GM19035 (cell line): ENCODE results near the gene DIS3L2.

Experiments
- ATAC-seq: cut with Tn5 transposase; IDR thresholded peaks from one replicate; pipeline ENCODE4 v1.9.1; 2021; ENCODE audit not compliant: unreplicated experiment

Gene DIS3L2

DNA sequence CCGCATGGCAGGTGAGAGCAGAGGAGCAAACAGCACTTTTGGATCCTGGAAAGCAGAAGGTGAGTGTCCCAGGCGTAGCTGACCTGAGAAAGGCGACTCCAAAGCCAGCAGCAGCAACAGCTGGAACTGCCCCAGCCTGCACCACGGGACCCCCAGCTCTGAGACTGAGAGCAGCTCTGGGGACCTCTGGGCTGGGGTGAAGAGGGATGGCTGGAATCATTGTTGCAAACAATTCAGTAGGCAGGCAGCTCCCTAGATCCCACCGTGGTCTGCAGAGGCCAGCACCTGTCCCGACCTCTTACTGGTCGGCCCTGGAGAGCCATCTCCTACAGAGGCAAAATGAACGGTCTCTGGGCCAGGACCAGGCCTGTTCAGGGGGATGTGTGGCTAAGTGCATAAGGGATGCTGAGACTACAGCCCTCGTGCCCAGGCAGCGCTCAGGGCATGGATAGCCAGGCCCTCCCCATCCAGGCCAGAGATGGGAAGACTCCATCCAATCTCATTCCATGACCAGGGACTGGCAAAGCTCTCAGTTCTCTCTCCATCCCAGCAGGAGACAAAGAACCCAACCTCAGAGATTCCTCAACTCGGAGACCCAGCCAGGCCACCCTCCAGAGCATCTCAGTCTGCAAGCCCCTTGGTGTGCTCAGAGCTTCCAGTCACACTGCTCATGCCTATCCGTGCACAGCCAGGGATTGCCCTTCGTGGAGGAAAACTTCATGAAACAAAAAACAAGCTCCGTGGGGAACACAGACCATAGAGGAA is 378.8 kb downstream of the DIS3L2 start:
- no peak for ATAC-seq

DNA sequence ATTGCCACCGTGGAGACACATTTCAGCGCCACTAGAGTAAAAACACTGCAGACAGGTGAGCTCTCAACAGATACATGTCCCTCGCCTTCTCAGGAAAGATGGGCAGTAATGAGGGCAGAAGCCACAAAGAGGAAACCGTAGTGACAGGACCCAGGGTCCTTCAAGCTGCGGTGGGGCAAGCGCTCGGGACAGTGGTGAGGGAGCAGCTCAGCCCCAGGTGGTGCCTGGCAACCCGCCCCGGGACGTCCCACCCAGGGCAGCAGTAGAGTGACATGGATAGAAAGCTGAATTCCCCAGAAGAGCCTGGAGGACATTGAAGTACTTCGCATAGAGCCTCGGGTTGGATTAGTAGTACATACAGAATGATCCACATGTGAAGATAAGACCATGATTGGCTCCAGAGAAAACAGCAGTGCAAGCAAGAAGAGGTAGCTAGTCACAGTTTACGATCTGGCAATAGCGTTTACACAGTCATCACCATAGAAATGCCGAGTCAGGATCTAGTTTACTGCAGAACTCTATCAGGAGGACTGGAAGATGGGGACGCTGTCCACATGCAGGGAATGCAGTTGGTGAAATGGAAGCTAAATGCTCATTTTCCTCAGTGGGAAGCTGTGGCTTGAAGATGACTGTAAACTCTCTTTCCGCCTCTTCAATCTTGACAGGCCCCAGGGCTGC is 379.7 kb downstream of the DIS3L2 start:
- no peak for ATAC-seq

DNA sequence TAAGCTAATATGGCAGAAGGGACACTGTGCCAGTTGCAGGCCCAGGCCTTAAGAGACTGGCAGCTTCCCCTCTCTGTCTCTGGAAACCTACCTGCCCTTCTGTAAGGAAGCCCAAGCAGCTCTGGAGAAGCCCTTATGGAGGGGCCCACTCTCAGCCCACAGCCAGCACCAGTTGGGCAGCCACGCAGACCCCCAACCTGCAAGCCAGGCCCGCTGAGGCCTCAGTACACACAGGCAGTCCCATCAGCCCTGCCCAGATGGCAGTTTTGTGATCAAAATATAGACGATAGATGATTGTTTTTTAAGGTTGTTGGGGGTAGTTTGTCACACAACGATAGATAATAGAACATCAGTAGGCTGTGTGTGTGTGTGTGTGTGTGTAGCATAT is 380.2 kb downstream of the DIS3L2 start:
- no peak for ATAC-seq

DNA sequence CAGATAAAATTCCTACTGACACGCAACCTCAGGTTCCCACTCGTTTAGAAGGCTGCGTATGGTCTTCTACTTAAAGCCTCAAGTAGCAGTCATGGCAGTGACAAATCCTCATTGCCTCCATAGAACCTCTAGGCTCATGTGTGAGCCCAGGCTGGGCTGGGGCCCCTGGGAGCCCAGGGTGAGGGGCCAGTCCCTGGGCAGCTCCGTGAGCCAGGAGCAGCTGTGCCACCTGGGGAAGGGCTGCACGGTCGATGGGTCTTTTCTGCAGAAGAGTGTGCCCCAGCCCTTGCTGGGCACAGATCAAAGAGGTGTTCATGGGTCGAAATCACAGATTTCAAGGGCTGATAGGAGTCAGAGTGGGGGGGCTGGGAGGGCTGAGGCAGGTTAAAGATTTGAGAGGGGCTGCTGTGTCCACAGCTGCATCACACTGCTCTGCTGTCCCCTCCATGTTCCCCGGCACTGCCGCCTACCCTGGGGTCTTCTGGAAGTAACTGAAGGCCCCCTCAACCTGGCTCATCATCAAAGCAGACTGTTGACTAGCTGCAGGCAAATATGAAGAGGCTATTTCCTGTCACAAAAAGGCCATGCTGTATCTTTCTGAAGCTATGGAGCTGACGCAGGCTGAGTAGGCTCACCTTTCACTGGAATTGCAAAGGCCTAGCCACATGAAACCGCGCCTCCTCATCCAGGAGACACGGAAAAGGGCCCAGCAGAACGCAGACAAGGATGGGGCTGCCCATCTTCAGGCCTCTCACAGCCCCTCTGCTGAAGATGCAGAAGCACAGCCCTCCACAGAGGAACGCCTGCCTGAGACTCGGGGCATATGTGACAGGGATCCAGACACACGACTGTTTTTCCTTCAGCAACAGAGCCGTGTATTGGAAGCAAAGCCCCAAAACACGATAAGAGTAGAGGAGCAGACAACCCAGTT is 381.4 kb downstream of the DIS3L2 start:
- no peak for ATAC-seq

DNA sequence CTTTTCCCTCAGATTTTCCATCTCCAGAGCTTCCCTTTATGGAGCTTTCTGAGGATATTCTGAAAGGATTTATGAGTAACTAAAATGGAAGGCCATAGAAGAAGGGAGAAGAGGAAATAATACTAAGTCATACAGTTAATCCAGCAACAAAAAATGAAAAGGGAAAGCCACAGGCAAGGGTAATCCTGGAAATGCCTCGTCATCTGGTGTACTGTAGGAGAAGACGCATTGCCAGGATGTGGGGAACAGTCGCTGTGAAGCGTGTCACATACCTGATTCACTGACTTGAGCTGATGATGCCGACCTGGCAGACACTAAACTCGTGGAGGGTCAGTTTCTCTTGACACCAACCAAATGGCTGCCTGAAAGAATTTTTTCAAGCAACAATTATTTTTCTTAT is 382.3 kb downstream of the DIS3L2 start:
- ATAC-seq: no peak

DNA sequence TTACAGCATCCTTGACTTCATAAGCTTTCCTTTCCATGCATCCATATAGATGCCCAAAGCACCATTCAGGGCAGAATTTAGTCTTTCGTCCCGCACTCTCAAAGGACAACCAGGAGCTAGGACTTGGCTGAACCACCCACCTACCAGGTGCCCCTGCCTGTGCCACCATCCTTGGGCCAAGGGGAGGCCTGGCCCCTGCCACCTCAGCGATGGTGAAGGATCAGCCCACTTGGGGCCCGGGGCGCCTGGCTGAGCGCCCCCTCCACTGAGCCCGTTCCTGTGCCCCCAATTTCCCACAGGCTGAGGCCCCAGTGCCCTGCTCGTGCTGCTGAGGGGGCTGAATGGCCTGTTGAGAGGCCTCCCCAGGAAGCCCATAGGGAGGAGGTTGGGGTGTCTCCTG is 383.7 kb downstream of the DIS3L2 start:
- ATAC-seq: no peak

DNA sequence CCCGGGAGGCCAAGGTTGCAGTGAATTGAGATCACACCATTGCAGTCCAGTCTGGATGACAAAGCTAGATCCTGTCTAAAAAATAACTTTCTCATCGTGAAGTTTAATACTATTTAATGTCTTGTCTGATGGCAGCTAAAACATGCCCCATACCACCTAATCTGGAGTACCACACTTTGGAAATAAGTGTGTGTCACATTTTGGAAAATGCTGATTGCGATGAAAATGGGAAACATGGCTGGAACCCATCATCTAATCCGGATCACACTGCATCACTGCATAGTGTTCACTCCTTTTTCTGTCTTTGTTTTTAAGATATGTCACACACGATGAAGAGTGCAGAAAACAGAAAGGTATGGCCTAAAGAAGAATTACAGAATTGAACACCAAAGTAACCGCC is 385.9 kb downstream of the DIS3L2 start:
- ATAC-seq: no peak

DNA sequence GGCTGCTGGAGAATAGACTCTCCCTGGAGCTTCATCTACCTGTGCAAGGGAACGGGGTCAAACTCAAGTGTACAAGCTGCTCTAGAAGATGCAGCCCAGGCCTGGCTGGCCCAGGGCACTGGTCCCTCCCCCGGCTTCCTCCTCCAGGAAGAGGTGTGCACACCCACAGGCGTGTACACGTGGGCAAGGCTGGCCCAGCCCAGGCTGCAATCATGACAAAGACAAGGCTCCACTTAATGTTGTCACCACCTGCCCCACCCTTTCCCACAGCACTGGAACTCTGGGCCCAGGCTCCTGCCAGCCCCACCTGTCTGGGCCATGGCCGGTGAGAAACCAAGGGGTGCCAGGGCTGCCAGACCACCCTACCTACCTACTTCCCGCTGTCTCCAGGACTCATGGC is 387.4 kb downstream of the DIS3L2 start:
- ATAC-seq: no peak

DNA sequence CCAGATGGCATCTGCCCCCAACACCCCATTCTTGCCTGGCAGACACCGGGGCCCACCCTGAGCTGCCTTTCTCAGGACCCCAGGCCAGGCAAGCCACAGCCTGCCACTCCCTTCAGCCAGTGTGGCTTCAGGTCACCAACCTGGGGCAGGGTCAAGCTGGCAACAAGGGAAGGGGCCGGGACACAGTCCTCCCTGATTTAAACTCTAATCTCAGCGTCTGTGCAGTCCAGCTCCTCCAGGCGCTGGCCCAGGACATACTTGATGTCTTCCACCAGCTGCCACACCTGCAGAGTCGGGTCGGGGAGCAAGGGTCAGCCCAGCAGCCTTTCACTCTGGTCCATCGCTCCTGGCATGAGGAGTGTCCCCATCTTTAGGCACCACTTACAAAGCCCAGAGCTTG is 388.0 kb downstream of the DIS3L2 start:
- ATAC-seq: no peak

DNA sequence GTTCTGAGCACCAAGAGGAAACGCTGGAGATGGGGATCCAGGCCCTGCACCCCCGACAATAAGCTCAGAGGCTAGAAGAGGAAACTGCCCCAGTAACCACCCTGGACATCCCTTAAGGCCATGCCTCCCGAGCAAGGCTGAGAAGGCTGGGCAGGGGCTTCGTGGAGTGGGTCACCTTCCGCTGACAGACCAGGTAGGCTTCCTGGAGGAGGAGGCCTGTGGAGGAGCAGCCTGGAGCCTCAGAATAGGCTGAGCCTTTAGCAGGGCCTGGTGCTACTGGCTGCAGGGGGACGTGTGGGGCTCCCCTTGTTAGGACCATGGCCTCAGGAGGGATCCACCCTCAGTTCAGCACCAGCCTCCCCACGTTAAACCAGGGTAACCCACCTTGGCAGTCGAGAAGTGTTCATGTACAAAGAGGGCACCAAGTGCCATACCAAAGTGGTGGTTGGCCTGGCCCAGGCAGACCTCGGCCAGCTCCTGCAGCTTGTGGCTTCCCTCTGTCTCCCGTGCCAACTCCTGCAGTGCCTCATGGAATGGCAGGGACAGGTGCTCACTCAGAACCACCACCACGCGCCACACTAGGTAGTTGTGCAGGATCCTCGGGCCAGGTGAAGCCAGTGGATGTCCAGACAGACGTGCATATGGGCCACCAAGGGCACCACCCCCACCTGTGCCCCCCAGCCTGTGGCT is 388.6 kb downstream of the DIS3L2 start:
- no peak for ATAC-seq

DNA sequence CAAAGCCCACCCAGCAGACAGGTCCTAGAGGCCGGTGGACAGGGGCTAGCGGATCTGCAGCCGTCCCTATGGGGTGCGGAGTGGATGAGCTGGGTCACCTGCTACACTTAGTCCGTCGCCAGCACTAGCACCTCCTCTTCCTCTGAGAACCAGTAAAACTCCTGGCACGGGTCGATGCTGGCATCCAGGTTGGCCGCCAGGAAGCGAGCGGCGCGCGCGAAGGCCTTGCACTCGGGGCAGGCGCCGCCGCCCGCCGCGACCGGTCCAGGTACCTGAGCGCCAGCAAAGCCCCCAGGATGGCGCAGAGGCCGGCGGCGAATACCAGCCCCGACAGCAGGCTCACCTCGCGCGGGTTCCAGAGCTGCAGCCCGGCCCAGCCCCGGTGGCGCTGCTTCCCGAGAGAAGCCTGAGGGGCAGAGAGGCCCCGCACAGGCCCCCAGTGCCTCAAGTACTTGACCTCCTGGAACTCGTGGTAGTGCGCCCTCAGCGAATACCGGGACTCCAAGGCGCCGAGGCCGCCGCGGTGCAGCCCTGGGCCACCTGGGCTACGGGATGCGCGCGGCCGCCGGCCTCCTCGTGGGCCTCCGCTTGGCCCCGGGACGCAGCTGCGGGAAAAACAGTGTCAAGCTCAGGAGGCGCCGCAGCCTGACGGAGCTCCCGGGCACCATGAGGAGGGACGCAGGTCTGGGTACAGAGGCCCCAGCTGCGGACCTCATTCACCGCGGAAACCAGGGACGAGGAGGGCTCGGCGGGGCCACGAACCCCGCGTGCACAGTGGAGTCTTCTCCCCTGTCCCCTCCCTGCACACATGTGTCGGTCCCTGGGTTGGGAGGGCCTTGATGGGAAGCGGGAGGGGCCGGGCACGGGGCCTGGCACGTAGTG is 389.5 kb downstream of the DIS3L2 start:
- ATAC-seq: no peak

DNA sequence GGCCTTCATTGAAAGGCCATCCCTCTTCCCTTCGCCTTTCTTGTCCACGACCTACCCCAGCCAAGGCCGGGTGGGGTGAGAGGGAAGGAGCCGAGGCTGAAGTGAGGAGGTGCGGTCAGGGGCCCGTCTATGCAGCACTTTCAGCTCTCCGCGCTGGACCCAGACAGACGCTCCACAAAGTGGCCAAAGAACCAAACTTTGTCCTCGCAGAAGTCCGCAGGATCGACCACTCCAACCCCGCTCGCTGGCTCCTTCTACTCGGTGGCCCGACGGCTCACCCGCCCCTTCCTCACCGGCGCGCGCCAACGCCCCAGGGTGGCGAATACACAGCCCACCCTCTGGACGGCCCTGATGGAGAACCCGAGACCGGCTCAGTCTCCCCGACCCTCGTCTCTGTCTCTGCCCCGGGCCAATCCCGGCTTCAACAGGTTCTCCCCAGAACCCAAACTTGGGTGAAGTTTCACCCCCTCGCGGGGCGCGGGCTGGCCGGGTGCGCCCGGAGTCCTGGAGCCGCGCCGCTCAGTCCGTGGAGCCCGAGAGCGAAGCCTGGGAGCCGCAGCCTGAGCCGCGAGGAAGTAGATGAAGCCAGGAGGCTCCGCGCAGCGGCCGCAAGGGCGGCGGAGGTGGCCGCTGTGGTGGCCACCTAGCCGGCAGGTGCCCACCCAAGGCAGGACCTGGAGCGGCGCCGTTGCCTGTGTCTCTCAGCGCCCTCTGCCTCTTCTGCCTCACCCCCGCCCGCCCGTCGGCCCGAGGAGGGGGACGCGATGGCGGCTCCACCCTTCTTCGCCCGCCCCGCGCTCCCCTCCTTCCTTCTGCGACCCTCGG is 390.4 kb downstream of the DIS3L2 start:
- ATAC-seq: no peak

DNA sequence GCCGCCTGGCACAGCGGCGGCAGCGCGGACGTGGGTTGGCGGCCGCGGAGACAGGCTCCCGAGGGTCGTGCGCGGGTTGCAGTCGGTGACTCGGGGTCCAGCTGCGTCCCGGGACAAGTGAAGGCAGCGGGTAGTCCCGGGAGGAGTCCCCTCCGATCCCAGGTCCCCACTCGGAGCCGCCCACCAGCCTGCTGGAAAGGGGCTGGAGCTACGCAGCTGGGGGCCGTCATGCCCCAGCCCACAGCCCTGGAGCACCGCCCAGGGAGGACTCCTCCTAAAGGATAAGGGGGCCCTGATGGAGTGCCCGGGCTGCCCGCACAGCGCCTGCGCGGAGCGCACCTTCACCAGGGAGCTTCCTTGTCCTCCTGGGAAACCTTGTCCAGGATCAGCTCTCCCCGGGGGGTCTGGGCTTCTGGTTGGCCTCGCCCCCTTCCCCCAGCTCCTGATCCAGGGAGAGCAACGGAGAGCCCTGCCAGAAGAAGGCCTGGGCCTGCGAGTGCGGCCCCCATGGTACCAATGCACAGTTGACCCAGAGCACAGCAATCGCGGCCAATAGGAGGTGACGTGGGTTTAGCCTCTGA is 391.1 kb downstream of the DIS3L2 start:
- no peak for ATAC-seq

DNA sequence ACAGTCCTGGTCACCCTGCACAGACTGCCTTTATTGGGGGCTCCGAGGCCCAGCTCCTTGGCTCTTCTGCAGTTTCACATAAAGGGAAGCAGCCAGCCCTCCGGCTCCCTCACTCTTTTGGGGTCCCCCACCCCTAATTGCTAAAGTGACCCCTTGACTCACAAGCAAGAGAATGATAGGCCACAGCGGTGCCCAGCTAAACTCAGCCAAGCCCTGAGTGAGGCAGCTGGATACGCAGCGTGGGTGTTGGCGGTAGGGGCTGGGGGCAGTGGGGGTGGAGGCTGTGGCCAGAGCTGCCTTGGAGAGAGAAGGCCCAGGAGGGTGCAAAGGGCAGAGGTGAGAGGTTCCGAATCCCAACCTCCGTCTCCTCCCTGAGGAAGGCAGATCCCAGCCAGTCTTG is 391.6 kb downstream of the DIS3L2 start:
- no peak for ATAC-seq

DNA sequence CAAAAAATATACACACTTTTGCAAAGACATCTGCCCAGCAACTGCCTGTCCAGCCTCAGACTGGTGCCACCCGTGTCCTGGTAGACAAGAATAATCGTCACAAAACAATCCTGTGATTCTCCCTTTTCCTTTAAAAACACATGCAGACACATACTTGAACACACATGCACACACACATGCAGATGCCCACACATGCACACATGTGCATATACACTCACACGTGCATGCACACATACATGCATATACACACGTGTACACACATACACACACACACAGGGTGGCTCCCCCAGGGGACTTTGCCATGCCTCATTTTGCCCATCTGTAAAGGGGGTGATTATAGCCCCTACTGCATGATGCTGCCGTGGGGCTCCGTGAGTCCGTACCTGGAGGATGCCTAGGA is 392.1 kb downstream of the DIS3L2 start:
- no peak for ATAC-seq

DNA sequence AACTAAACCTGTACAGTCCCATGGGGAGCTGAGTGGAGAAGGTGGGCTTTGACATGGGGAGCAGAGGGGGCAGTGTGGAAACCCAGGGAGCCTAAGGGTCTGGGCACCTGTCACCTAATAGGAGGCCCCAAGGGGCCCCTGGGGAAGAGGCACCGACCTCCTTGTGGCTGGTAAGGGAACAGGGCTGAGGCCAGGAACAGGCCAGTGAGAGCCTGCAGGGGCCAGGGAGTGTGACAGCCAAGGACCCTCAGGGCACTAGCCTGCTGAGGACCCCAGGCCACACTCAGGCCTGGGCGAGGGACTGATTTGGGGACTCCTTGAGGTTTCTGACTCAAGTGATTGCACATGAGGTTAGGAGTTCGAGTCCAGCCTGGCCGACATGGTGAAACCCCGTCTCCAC is 392.6 kb downstream of the DIS3L2 start:
- no peak for ATAC-seq

DNA sequence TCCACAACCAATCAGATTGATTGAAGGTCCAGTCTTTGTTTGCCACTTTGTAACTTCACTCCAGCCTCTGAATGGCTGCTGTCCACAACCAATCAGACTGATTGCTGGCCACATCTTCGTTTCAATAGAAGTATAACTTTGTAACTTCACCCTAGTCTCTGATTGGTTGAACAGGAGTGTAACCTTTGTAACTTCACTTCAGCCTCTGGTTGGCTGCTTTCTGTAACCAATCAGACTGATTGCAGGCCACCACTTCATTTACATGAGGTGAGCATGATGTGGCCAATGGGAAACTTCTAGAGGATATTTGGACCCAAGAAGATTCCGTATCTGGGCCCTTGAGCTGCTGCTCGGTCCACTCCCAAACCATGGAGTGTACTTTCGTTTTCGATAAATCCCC is 400.1 kb downstream of the DIS3L2 start:
- no peak for ATAC-seq

DNA sequence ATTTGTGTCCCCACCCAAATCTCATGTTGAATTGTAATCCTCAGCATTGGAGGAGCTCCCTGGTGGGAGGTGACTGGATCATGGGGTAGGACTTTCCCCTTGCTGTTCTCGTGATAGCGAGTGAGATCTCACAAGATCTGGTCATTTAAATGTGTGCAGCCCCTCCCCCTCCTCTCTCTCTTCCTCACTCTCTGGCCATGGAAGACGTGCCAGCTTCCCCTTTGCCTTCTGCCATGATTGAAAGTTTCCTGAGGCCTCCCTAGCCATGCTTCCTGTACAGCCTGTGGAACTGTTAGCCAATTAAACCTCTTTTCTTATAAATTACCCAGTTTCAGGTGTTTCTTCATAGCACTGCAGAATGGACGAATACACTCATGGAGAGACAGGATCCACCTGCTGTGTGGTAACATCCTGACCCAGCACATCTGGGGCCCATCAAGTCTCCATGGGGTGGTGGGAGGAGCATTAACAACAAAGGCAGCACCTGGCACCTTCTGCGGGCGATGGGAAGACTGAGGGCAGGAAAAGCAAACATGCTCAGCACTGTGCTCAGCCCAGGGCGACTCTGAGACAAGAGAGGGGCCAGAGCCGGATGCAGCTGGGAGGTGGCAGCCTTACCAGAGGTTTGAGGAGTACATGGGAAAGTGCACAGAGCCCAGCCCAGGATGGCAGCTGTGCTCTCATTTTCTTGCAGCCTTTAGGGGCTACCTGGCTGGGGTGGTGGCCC is 400.8 kb downstream of the DIS3L2 start:
- ATAC-seq: no peak
